ENCODE results near the gene DGKI.

DNA sequence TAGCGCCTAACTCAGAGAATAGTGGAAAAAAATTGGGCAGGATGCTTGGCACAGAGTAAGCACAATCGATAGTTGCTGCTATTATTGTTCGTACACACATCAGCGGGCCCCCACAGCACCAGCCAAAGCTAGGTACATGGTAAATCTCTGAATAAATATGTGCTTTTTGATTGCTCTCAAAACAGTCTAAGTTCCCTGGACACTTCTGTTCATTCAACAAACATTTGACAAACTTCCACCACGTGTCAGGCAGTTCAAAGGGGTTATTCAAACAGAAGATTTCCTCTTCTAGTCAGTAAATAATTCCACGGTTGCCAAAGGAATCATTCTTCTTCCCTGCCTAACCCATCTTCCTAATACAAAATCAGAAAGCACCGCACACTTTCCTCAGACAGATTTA lies 150.8 kb downstream of the DGKI start:
- no peak for TF ChIP-seq POLR2AphosphoS5 (IDR thresholded peaks at IDR 0.05)
- TF ChIP-seq, protein P1, sequence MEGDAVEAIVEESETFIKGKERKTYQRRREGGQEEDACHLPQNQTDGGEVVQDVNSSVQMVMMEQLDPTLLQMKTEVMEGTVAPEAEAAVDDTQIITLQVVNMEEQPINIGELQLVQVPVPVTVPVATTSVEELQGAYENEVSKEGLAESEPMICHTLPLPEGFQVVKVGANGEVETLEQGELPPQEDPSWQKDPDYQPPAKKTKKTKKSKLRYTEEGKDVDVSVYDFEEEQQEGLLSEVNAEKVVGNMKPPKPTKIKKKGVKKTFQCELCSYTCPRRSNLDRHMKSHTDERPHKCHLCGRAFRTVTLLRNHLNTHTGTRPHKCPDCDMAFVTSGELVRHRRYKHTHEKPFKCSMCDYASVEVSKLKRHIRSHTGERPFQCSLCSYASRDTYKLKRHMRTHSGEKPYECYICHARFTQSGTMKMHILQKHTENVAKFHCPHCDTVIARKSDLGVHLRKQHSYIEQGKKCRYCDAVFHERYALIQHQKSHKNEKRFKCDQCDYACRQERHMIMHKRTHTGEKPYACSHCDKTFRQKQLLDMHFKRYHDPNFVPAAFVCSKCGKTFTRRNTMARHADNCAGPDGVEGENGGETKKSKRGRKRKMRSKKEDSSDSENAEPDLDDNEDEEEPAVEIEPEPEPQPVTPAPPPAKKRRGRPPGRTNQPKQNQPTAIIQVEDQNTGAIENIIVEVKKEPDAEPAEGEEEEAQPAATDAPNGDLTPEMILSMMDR (IDR thresholded peaks at IDR 0.05) = no peak

All from suprapubic skin (tissue), 3 donors.